ENCODE results near the gene RAET1L. TPM values are rescaled to one million over a fixed set of nuclear protein-coding genes. Genes with fewer than 3 reads are reported as not detected.

Gene RAET1L
- total RNA-seq, 2 experiments from 2014 or later = not detected

GRCh38 chr6:150043096-150043495 is 17.8 kb upstream of the RAET1L start:
- Mint-ChIP-seq H3K4me1 (ENCODE audit: low read depth) (peaks cover 6% of the 10 kb centered on the region), H3K9me3 (no peaks in the 10 kb centered on the region), H3K36me3 (no peaks in the 10 kb centered on the region), H3K27ac (no peak overlapping the region), H3K27me3 (peaks cover 45% of the 10 kb centered on the region), H3K4me3 (no peak overlapping the region)
- intact Hi-C loops (cut with micrococcal nuclease) = no loop called here
- ChIA-PET CTCF (no interaction called here), POLR2A (no interaction called here)
- DNase-seq = no peak

DNA sequence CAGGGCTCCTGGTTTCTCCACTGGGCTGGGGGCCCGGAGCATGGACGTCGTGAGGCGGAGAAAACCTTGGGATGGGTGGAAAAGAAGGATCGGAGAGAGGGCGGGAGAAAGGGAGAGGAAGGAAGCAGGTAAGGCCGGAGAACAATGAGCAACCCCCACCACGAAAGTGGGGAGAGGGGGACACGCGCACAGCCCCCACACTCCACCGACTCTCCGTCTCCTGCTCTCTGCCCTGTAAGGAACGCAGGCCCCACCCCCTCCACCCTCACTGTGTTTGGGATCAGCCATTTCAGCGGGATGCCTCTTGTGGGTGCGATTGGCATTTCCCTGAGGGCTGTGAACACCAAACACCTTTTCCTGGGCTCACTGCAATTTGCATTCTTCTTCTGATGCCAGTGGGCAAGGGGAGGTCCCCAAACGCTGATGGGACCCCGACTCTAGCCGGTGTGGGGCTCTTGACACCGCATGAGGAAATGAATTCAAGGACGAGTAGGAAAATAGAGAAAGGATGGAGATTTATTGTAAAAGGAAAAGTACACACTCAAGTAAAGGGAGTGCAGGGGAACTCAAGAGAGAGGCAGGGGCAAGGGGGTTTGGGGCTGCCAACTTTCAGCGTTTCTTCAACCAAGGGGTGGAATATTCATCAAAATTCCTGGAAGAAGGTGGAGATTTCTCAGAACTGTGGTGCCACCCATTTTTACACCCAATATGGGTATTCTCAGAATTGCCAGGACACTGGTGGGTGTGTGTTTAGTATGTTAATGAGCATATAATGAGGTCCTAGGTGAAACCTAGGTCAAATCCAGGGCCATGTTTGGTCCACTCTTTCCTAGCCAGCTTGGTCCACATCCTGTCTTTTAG is 13.1 kb upstream of the RAET1L start:
- Mint-ChIP-seq H3K36me3 (no peaks in the 10 kb centered on the region), H3K4me3 (no peak overlapping the region), H3K27ac (no peak overlapping the region), H3K4me1 (ENCODE audit: low read depth) (peaks cover 15% of the 10 kb centered on the region), H3K27me3 (peaks cover 69% of the 10 kb centered on the region), H3K9me3 (no peaks in the 10 kb centered on the region)
- DNase-seq = no peak
- intact Hi-C loops (cut with micrococcal nuclease) = no loop called here
- CTCF ChIA-PET = no interaction called here
- POLR2A ChIA-PET = no interaction called here

- POLR2A ChIA-PET = no interaction called here
- Mint-ChIP-seq H3K4me1 (ENCODE audit: low read depth) (peaks cover 15% of the 10 kb centered on the region), H3K27ac (no peak overlapping the region), H3K36me3 (no peaks in the 10 kb centered on the region), H3K4me3 (peak overlapping the region; percentile 25), H3K9me3 (no peaks in the 10 kb centered on the region), H3K27me3 (peaks cover 73% of the 10 kb centered on the region)
- CTCF ChIA-PET = no interaction called here
- intact Hi-C loops (cut with micrococcal nuclease) = no loop called here
- no peak for DNase-seq
These were observed 12.3 kb upstream of the RAET1L start for GRCh38 chr6:150037526-150038201.

DNA sequence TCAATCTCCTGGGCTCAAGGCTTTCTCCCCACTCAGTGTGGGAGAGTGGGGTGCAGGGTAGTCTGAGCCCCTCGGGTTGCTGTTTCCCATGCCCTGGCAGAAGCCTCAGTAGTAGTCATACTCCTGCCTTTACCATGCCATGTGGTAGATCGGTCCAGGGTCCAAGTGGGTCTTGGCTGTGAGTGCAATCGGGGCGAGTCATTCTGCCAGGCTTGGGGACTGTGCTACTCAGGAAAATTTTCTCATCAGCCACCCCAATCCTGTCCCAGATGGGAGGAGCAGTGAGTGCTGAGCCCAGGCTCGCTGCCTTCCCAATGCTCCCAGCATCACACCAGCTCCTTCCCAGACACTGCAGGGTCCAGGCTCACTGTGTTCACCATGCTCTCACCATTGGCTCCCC is 10.7 kb upstream of the RAET1L start:
- no peak for DNase-seq
- Mint-ChIP-seq H3K27me3 (peaks cover 68% of the 10 kb centered on the region), H3K36me3 (no peaks in the 10 kb centered on the region), H3K9me3 (no peaks in the 10 kb centered on the region), H3K4me3 (no peak overlapping the region), H3K4me1 (ENCODE audit: low read depth) (peaks cover 15% of the 10 kb centered on the region), H3K27ac (no peak overlapping the region)
- CTCF ChIA-PET = interaction anchor here (1.4 to 1.5 kb wide), 2 partner anchors 16 to 359 kb away, joined by 4 read pairs; no protein-coding TSS in a partner anchor
- POLR2A ChIA-PET = no interaction called here
- intact Hi-C loops (cut with micrococcal nuclease) = no loop called here

GRCh38 chr6:150033207-150033771 is 8.0 kb upstream of the RAET1L start:
- no peaks in the 10 kb centered on the region for H3K9me3 Mint-ChIP-seq
- no peak for DNase-seq
- H3K27me3 Mint-ChIP-seq = peaks cover 47% of the 10 kb centered on the region
- H3K4me1 Mint-ChIP-seq (ENCODE audit: low read depth) = peaks cover 9% of the 10 kb centered on the region
- no peaks in the 10 kb centered on the region for H3K36me3 Mint-ChIP-seq
- CTCF ChIA-PET = no interaction called here
- no peak overlapping the region for H3K4me3 Mint-ChIP-seq
- intact Hi-C loops (cut with micrococcal nuclease) = no loop called here
- POLR2A ChIA-PET = no interaction called here
- H3K27ac Mint-ChIP-seq = no peak overlapping the region

- Mint-ChIP-seq H3K27ac (no peak overlapping the region), H3K4me3 (no peak overlapping the region), H3K4me1 (ENCODE audit: low read depth) (peaks cover 8% of the 10 kb centered on the region), H3K27me3 (peaks cover 49% of the 10 kb centered on the region), H3K36me3 (no peaks in the 10 kb centered on the region), H3K9me3 (no peaks in the 10 kb centered on the region)
- ChIA-PET CTCF (no interaction called here), POLR2A (no interaction called here)
- intact Hi-C loops (cut with micrococcal nuclease) = no loop called here
- no peak for DNase-seq
These were observed 7.3 kb upstream of the RAET1L start for GRCh38 chr6:150032598-150032997.

DNA sequence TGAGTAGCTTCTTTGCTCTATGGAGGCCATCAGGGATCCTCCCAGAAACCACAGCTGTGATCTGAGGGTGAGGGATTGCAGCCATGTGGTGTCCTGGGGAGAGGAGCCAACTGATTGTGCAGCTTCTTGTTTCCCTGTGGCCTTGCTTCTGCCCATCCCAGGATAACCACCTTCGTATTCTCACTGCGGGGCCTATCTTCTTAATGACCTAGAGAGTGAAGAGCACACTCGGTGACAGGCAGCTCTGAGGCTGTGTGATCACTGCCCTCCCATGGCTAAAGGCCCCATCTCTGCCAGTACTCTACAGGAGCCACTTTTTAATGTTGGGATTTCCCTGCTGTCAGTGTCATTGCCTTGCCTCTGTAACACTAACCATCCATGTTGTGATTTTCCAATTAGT is 5.3 kb upstream of the RAET1L start:
- H3K36me3 Mint-ChIP-seq = no peaks in the 10 kb centered on the region
- H3K27ac Mint-ChIP-seq = no peak overlapping the region
- peaks cover 4% of the 10 kb centered on the region for H3K4me1 Mint-ChIP-seq (ENCODE audit: low read depth)
- peaks cover 40% of the 10 kb centered on the region for H3K27me3 Mint-ChIP-seq
- DNase-seq = no peak
- no peaks in the 10 kb centered on the region for H3K9me3 Mint-ChIP-seq
- no peak overlapping the region for H3K4me3 Mint-ChIP-seq
- ChIA-PET CTCF (interaction anchor here (0.6 kb wide), 1 partner anchor 365 kb away, joined by 3 read pairs; no protein-coding TSS in a partner anchor), POLR2A (no interaction called here)
- intact Hi-C loops (cut with micrococcal nuclease) = no loop called here

- Mint-ChIP-seq H3K4me1 (ENCODE audit: low read depth) (peaks cover 12% of the 10 kb centered on the region), H3K27me3 (peaks cover 38% of the 10 kb centered on the region), H3K36me3 (no peaks in the 10 kb centered on the region), H3K27ac (no peak overlapping the region), H3K9me3 (no peaks in the 10 kb centered on the region), H3K4me3 (no peak overlapping the region)
- CTCF ChIA-PET = interaction anchor here (0.6 kb wide), 1 partner anchor 41 kb away, joined by 3 read pairs; no protein-coding TSS in a partner anchor
- intact Hi-C loops (cut with micrococcal nuclease) = loop anchor here (5.0 kb wide), 1 partner anchor 38 kb away; the partner anchor contains the start of gene ULBP3
- POLR2A ChIA-PET = no interaction called here
- DNase-seq = no peak
These were observed 4.4 kb upstream of the RAET1L start for GRCh38 chr6:150029749-150030148.

DNA sequence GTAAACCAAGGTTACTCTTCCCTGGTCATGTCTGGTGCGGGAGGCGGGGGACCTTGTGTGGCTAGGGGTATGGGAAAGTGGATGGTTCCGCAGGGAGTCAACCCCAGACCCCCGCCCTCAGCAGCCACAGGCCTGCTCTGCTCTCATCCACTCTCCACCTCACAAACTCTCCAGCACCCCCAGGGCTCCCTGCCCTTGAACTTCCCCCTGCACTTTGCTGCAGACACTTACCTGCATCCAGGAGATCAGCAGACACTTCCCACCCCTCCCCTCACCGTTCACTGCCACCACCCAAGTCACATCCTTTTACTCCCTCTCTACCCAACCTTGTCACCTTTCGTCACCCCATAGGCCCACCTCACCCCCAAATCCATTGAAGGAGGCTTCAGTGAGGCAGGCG is 3.9 kb upstream of the RAET1L start:
- no peak overlapping the region for H3K4me3 Mint-ChIP-seq
- intact Hi-C loops (cut with micrococcal nuclease) = loop anchor here (5.0 kb wide), 1 partner anchor 38 kb away; the partner anchor contains the start of gene ULBP3
- POLR2A ChIA-PET = no interaction called here
- H3K27me3 Mint-ChIP-seq = peaks cover 40% of the 10 kb centered on the region
- CTCF ChIA-PET = interaction anchor here (0.6 kb wide), 1 partner anchor 42 kb away, joined by 3 read pairs; no protein-coding TSS in a partner anchor
- H3K27ac Mint-ChIP-seq = no peak overlapping the region
- peaks cover 15% of the 10 kb centered on the region for H3K4me1 Mint-ChIP-seq (ENCODE audit: low read depth)
- H3K9me3 Mint-ChIP-seq = no peaks in the 10 kb centered on the region
- no peak for DNase-seq
- H3K36me3 Mint-ChIP-seq = no peaks in the 10 kb centered on the region

DNA sequence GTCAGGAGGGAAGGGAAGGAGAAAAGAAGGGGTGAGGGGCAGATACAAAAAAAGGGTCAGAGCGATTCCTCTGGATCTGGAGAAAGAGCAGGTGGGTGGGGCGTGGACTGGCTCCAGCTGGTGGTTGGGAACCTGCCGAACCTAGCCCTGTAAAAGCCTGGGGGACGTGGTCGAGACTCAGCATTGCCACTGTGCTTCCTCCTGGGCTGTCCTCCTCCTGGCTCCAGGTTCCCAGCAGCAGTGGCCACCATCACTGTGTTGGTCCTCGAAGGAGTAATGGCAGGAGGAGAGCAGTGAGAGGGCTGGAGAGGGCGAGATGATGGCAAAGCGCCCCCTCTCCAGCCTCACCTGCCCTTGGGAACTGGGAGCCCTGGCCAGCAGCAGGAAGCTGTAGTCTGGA is 3.5 kb upstream of the RAET1L start:
- no peak for DNase-seq
- no peaks in the 10 kb centered on the region for H3K36me3 Mint-ChIP-seq
- ChIA-PET POLR2A (no interaction called here), CTCF (no interaction called here)
- no peaks in the 10 kb centered on the region for H3K9me3 Mint-ChIP-seq
- H3K4me3 Mint-ChIP-seq = no peak overlapping the region
- peaks cover 42% of the 10 kb centered on the region for H3K27me3 Mint-ChIP-seq
- intact Hi-C loops (cut with micrococcal nuclease) = loop anchor here (5.0 kb wide), 1 partner anchor 39 kb away; the partner anchor contains the start of gene ULBP3
- H3K27ac Mint-ChIP-seq = no peak overlapping the region
- H3K4me1 Mint-ChIP-seq (ENCODE audit: low read depth) = peaks cover 15% of the 10 kb centered on the region

DNA sequence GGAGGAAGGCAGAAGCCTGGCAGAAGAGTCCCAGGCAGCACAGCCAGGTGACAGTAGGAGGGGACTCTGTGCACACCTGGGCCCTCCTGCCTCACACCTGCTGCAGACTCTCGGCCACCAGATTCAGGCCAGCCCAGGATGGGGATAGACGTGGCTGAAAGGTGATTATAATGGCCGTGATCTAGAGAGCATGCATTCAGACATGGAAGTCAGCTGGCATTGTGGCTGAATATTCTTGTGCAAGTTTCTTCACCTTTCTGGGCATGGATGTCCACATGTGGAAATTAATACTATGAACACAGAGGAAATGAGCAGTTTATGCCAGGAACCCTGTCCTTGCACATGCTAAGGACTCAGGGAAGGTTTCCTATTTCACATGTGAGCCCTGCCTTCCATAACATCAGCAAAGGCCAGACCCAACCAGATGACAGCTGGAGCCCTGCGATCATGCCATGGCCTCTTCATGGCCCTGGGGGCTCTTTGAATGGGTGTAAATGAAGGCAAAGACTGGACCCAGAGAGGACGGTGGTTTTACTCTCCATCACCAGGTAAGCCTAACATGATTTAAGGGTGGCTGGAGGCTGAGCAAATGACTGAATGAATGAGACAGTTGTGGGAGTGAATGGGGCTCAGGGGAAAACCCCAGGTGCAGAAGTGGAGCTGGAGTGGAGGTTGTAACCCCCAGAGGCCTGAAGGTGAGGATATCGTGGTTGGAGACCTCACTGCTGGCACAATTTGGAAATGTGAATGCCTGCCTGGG is 2.7 kb upstream of the RAET1L start:
- H3K4me1 Mint-ChIP-seq (ENCODE audit: low read depth) = peaks cover 15% of the 10 kb centered on the region
- ChIA-PET CTCF (no interaction called here), POLR2A (no interaction called here)
- peaks cover 46% of the 10 kb centered on the region for H3K27me3 Mint-ChIP-seq
- no peak overlapping the region for H3K4me3 Mint-ChIP-seq
- H3K9me3 Mint-ChIP-seq = no peaks in the 10 kb centered on the region
- no peaks in the 10 kb centered on the region for H3K36me3 Mint-ChIP-seq
- intact Hi-C loops (cut with micrococcal nuclease) = loop anchor here (5.0 kb wide), 1 partner anchor 39 kb away; the partner anchor contains the start of gene ULBP3
- no peak overlapping the region for H3K27ac Mint-ChIP-seq
- DNase-seq = no peak
